HS-27A (cell line): ENCODE measurements around the gene RHOT2.
A peak's percentile ranks its signal among the peaks of the same experiment; 100 is the strongest.

Experiments
- DNase-seq: peaks from one replicate; pipeline ENCODE4 v3.0.0-alpha.2; 2012; ENCODE audit warnings: low read depth, missing footprints

The RHOT2 gene

GRCh38 chr16:667780-668518, at the start of gene RHOT2:
TSS of gene RHOT2 (plus strand) at chr16:668132. CDS start at chr16:668200, 68 bp downstream.
- DNase-seq = no peak

GRCh38 chr16:619476-620100, 48.3 kb upstream of the RHOT2 start:
- no peak for DNase-seq

GRCh38 chr16:620700-621525, 47.0 kb upstream of the RHOT2 start:
- no peak for DNase-seq

- DNase-seq = no peak
Observed at GRCh38 chr16:621526-622105, 46.3 kb upstream of the RHOT2 start.

GRCh38 chr16:622920-623280, 45.0 kb upstream of the RHOT2 start:
- no peak for DNase-seq

GRCh38 chr16:624526-625070, 43.3 kb upstream of the RHOT2 start:
- DNase-seq = no peak

GRCh38 chr16:625117-625976, 42.6 kb upstream of the RHOT2 start:
- no peak for DNase-seq

GRCh38 chr16:625977-626765, 41.8 kb upstream of the RHOT2 start:
- DNase-seq = no peak

- peak; percentile 68 for DNase-seq
Observed at GRCh38 chr16:626787-627453, 41.0 kb upstream of the RHOT2 start.

- DNase-seq = no peak
Observed at GRCh38 chr16:627454-628239, 40.3 kb upstream of the RHOT2 start.

GRCh38 chr16:628321-629061, 39.4 kb upstream of the RHOT2 start:
- DNase-seq = no peak

- DNase-seq = no peak
Observed at GRCh38 chr16:629185-629832, 38.6 kb upstream of the RHOT2 start.

- DNase-seq = no peak
Observed at GRCh38 chr16:629833-630248, 38.1 kb upstream of the RHOT2 start.

- DNase-seq = no peak
Observed at GRCh38 chr16:630249-630814, 37.6 kb upstream of the RHOT2 start.

- DNase-seq = no peak
Observed at GRCh38 chr16:630815-631405, 37.0 kb upstream of the RHOT2 start, which contains the start of gene WFIKKN1. TSS of gene WFIKKN1 (plus strand) at chr16:630985. CDS start at chr16:631254, 269 bp downstream.

GRCh38 chr16:631808-632358, 36.0 kb upstream of the RHOT2 start:
- DNase-seq = no peak
